Measurements from ENCODE around the gene IQSEC1.

GRCh38 chr3:13120928-13121552 lies 47.8 kb upstream of the IQSEC1 start:
- no peak for TF ChIP-seq POLR2A (IDR thresholded peaks at IDR 0.05; ENCODE audit: low read depth, low read length)
- TF ChIP-seq TAF1 (IDR thresholded peaks at IDR 0.05; ENCODE audit: low read depth, low read length) = no peak
- no peak for TF ChIP-seq POLR2AphosphoS5 (IDR thresholded peaks at IDR 0.05; ENCODE audit: low read depth, low read length)
- no peak for TF ChIP-seq SPI1 (IDR thresholded peaks at IDR 0.05; ENCODE audit: low read depth, low read length)
